ENCODE data around the gene SPTBN2. TPM values are rescaled to one million over a fixed set of nuclear protein-coding genes. Genes with fewer than 3 reads are reported as not detected.

The SPTBN2 gene
- total and polyA plus RNA-seq, 2 of the 4 experiments (the other 2 are of a cell fraction) = 0.18 to 0.41 TPM

DNA sequence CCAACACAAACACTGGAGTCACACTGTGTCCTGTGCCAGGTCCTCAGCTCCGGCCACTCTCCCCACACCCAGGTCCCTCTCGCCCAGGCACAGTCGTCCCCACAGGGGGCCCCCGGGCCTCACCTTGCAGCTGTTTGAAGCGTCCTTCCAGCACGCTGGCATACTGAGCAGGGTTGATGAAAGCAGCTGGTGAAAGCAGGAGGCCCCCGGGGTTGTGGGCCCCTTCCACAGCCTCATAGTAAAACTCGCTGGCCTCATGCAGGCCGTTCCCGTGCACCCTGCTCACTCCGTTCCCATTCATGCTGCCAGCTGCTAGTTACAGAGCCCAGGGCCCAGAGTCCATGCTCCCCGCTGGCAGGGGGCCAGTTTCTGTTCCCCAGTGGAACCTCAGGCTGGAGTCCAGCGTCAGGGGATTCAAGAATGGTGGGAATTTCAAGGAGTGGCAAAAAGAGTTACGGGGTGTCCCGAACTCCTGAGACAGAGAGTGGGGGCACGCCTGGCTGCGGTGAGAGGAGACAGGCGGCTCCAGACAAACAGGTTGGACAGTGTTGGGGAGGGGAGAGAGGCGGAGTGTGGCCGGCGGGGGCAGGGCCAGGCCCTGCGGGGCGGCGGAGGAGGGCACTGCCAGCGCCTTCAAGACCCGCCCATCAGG is 10.6 kb downstream of the SPTBN2 start:
- no peak overlapping the region for H3K23ac ChIP-seq (ENCODE audit: low read depth, low read length)
- no peak overlapping the region for H2BK120ac ChIP-seq (ENCODE audit: low read depth, low read length)
- peaks cover 2% of the 10 kb centered on the region; the same call in 1 of the 2 replicates for H3K4me1 ChIP-seq (ENCODE audit: control insufficient read depth, insufficient read depth, low read length)
- no peaks in the 10 kb centered on the region; the same call in 1 of the 2 replicates for H3K9me1 ChIP-seq (ENCODE audit: insufficient read depth, low read length)
- H2AK5ac ChIP-seq (ENCODE audit: low read depth, low read length) = no peak overlapping the region
- H3K9me3 ChIP-seq (ENCODE audit: control insufficient read depth, insufficient read depth, low read length) = no peaks in the 10 kb centered on the region
- no peak overlapping the region for H3K4me2 ChIP-seq (ENCODE audit: low read depth, low read length)
- dilution Hi-C loops (cut with HindIII; ENCODE audit: low sequenced_read_pairs, unreplicated experiment) (no loop called here), in situ Hi-C loops (cut with MboI; ENCODE audit: low sequenced_read_pairs) (no loop called here), intact Hi-C loops (cut with micrococcal nuclease) (no loop called here)
- no peak overlapping the region for H2AK9ac ChIP-seq (replicated peaks; ENCODE audit: low read depth, low read length, poor library complexity)
- no peaks in the 10 kb centered on the region for H3K36me3 ChIP-seq (ENCODE audit: control insufficient read depth, insufficient read depth, low read length)
- H3K4ac ChIP-seq (ENCODE audit: low read depth, low read length) = no peak overlapping the region
- WGBS, 2 experiments (ENCODE audit: extremely low coverage in 2 of 2, insufficient read length in 1 of 2) = 59% methylated on average over 7 of the region's 26 CpGs; no CpG with 5 or more reads in 1 of the 2 experiments
- no peak overlapping the region for H2AFZ ChIP-seq (replicated peaks; ENCODE audit: low read length, poor library complexity)
- H3K27ac ChIP-seq (ENCODE audit: insufficient read depth, low read length) = no peak overlapping the region
- H2BK15ac ChIP-seq (ENCODE audit: low read depth, low read length) = no peak overlapping the region
- H2BK20ac ChIP-seq (ENCODE audit: low read depth, low read length) = no peak overlapping the region
- H4K20me1 ChIP-seq (ENCODE audit: insufficient read depth, low read length) = no peaks in the 10 kb centered on the region
- BruUV-seq (replicated peaks) = no TSS peak
- H3K79me1 ChIP-seq (ENCODE audit: low read depth in 1 of 2, low read length in 2 of 2) = no peaks in the 10 kb centered on the region
- H3K56ac ChIP-seq (ENCODE audit: extremely low read depth, insufficient read depth, low read length) = no peak overlapping the region
- POLR2A ChIA-PET (ENCODE audit: unreplicated experiment) = no interaction called here
- peaks cover 26% of the 10 kb centered on the region; the same call in 1 of the 2 replicates for H3K27me3 ChIP-seq (ENCODE audit: control insufficient read depth, insufficient read depth, low read length)
- H3K14ac ChIP-seq (replicated peaks; ENCODE audit: low read depth, low read length) = no peak overlapping the region
- H3K4me3 ChIP-seq (ENCODE audit: insufficient read depth, low read depth, low read length) = no peak overlapping the region
- TF ChIP-seq CHD1 (IDR thresholded peaks at IDR 0.05; ENCODE audit: low read depth, low read length) = no peak
- TF ChIP-seq MXI1 (IDR thresholded peaks at IDR 0.05; ENCODE audit: borderline replicate concordance, low read depth, low read length) = no peak
- no peak for TF ChIP-seq MAFK (IDR thresholded peaks at IDR 0.05; ENCODE audit: low read depth, low read length)
- no peak for TF ChIP-seq RAD21 (IDR thresholded peaks at IDR 0.05; ENCODE audit: low read length)
- no peak for TF ChIP-seq CEBPB (IDR thresholded peaks at IDR 0.05; ENCODE audit: low read depth, low read length)
- no peak overlapping the region for H3K18ac ChIP-seq (ENCODE audit: low read depth, low read length)
- no peak overlapping the region for H4K91ac ChIP-seq (ENCODE audit: insufficient read depth, low read depth, low read length)
- CTCF ChIA-PET = no interaction called here
- no peak overlapping the region for H4K5ac ChIP-seq (ENCODE audit: low read depth, low read length)
- no peak overlapping the region for H2BK5ac ChIP-seq (ENCODE audit: low read depth, low read length, poor library complexity, severe bottlenecking)
- no peak overlapping the region for H4K8ac ChIP-seq (ENCODE audit: low read depth in 2 of 2, low read length in 2 of 2)
- no peak overlapping the region for H3K9ac ChIP-seq (ENCODE audit: low read depth, low read length)
- ATAC-seq (ENCODE audit: low read depth) = no peak
- DNase-seq = no peak
